Adrenal gland (tissue), 5 donors: ENCODE results near the gene ACAD9.

ENCODE experiments used
- POLR2A ChIP-seq, 2 donors: fragments of 450-650 bp; IDR thresholded peaks; one replicate each; pipeline ENCODE4 v1.6.1; 2017; ENCODE audit warnings: antibody characterized with exemption in 2 of 2, mild to moderate bottlenecking in 2 of 2, moderate library complexity in 1 of 2
- TF ChIP-seq, protein P1 (sequence below), 6 experiments: fragments of 450-650 bp in 4 of 6; fragments of 200-600 bp in 2 of 6; sonication (generic) in 1 of 6; IDR thresholded peaks; 1 replicate in 5 of 6; 2 replicates in 1 of 6; pipeline versions ENCODE4 v1.5.1 to v1.8.0; 2016 to 2021; ENCODE audit warnings: antibody characterized with exemption in 6 of 6, mild to moderate bottlenecking in 2 of 6, moderate library complexity in 1 of 6
- donor health status: DM: no; HTN: no; CAD: no.

DNA sequence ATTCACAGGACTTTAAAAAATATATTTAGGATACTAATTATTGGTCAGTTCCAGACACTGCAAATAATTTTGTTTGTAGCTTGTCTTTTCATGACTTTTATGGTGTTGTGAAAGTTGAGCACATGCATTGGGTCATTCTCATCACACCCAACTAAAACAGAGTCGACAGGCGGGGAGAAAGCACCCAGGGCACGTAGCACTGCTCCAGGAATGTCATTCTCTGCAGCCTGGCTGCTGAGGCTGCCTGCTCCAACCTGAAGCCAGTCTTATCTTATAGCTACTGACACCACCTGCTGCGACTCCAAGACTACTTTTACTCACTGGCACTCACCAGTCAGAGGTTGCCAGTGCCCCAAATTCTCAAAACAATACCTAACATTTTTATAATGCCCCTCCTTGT, 56.9 kb downstream of the ACAD9 start:
- TF ChIP-seq POLR2A (IDR thresholded peaks at IDR 0.05): no peak
- TF ChIP-seq, protein P1, sequence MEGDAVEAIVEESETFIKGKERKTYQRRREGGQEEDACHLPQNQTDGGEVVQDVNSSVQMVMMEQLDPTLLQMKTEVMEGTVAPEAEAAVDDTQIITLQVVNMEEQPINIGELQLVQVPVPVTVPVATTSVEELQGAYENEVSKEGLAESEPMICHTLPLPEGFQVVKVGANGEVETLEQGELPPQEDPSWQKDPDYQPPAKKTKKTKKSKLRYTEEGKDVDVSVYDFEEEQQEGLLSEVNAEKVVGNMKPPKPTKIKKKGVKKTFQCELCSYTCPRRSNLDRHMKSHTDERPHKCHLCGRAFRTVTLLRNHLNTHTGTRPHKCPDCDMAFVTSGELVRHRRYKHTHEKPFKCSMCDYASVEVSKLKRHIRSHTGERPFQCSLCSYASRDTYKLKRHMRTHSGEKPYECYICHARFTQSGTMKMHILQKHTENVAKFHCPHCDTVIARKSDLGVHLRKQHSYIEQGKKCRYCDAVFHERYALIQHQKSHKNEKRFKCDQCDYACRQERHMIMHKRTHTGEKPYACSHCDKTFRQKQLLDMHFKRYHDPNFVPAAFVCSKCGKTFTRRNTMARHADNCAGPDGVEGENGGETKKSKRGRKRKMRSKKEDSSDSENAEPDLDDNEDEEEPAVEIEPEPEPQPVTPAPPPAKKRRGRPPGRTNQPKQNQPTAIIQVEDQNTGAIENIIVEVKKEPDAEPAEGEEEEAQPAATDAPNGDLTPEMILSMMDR (IDR thresholded peaks at IDR 0.05): no peak
